Renal cortex interstitium (tissue), 11 donors: Measurements from ENCODE around the gene UGT1A10. TPM values are rescaled to one million over a fixed set of nuclear protein-coding genes. Genes with fewer than 3 reads are reported as not detected.
A peak's percentile ranks its signal among the peaks of the same experiment; 100 is the strongest.
"Not testable (repeated sequence)": the region's sequence is repeated elsewhere in the genome, so short reads cannot be mapped to it uniquely, and the experiment has no call there.

Experiments used
- DNase-seq, 11 donors: peaks; one replicate each; pipeline ENCODE4 v3.0.0-alpha.2; 2013; ENCODE audit warnings: low read depth in 9 of 11, low spot score in 4 of 11; ENCODE audit errors: extremely low read depth in 1 of 11
- polyA plus RNA-seq, 3 donors: library from polyadenylated mRNA; unstranded; fragments of 120-200 nt; gene quantifications; one replicate each; pipeline ENCODE4 v1.2.1, GENCODE V29; 2013; ENCODE audit not compliant: insufficient read length in 3 of 3

UGT1A10 gene
- polyA plus RNA-seq, 3 donors = not detected

GRCh38 chr2:233651430-233651829 is 15.2 kb downstream of the UGT1A10 start:
- no peak for DNase-seq

- no peak for DNase-seq
These were observed 18.3 kb downstream of the UGT1A10 start for GRCh38 chr2:233654501-233654900.

- DNase-seq = no peak
These were observed 18.8 kb downstream of the UGT1A10 start for GRCh38 chr2:233655043-233655442.

- not testable (repeated sequence) for DNase-seq
These were observed 19.7 kb downstream of the UGT1A10 start for GRCh38 chr2:233655943-233656342.

GRCh38 chr2:233656443-233656842 is 20.2 kb downstream of the UGT1A10 start:
- no peak for DNase-seq

GRCh38 chr2:233658610-233659009 is 22.4 kb downstream of the UGT1A10 start:
- no peak for DNase-seq

GRCh38 chr2:233663911-233664310 is 27.7 kb downstream of the UGT1A10 start:
- no peak for DNase-seq

GRCh38 chr2:233668605-233669260 is 32.5 kb downstream of the UGT1A10 start:
- DNase-seq = no peak

- no peak for DNase-seq
These were observed 35.3 kb downstream of the UGT1A10 start, which contains the start of gene UGT1A9 for GRCh38 chr2:233671290-233672161. UGT1A9 (plus strand) TSS chr2:233671898; CDS start chr2:233671935, 37 bp downstream.

GRCh38 chr2:233672886-233673285 is 36.6 kb downstream of the UGT1A10 start:
- no peak for DNase-seq

GRCh38 chr2:233673896-233674295 is 37.6 kb downstream of the UGT1A10 start:
- DNase-seq = no peak

- no peak for DNase-seq
These were observed 38.1 kb downstream of the UGT1A10 start for GRCh38 chr2:233674314-233674713.

- peak in 1 of 11 donors; percentile 18 for DNase-seq
These were observed 38.7 kb downstream of the UGT1A10 start for GRCh38 chr2:233674995-233675394.

- DNase-seq = no peak
These were observed 39.8 kb downstream of the UGT1A10 start for GRCh38 chr2:233676046-233676445.

- DNase-seq = no peak
These were observed 42.9 kb downstream of the UGT1A10 start for GRCh38 chr2:233679196-233679595.

- no peak for DNase-seq
These were observed 44.3 kb downstream of the UGT1A10 start for GRCh38 chr2:233680361-233681045.

GRCh38 chr2:233681521-233682099 is 45.4 kb downstream of the UGT1A10 start, which contains the start of gene UGT1A7:
UGT1A7 (plus strand) TSS chr2:233681901; CDS start chr2:233681938, 37 bp downstream.
- DNase-seq = no peak

- DNase-seq = no peak
These were observed 48.4 kb downstream of the UGT1A10 start for GRCh38 chr2:233684640-233685039.

GRCh38 chr2:233686928-233687327 is 50.7 kb downstream of the UGT1A10 start:
- no peak for DNase-seq
